LoVo (cell line): ENCODE data around the gene TSPEAR.
A peak's percentile ranks its signal among the peaks of the same experiment; 100 is the strongest.
"Not testable (repeated sequence)": the region's sequence is repeated elsewhere in the genome, so short reads cannot be mapped to it uniquely, and the experiment has no call there.

ENCODE experiments used
- DNase-seq: peaks from one replicate; pipeline ENCODE4 v3.0.0-alpha.2; 2016; ENCODE audit warnings: low spot score

The TSPEAR gene

DNA sequence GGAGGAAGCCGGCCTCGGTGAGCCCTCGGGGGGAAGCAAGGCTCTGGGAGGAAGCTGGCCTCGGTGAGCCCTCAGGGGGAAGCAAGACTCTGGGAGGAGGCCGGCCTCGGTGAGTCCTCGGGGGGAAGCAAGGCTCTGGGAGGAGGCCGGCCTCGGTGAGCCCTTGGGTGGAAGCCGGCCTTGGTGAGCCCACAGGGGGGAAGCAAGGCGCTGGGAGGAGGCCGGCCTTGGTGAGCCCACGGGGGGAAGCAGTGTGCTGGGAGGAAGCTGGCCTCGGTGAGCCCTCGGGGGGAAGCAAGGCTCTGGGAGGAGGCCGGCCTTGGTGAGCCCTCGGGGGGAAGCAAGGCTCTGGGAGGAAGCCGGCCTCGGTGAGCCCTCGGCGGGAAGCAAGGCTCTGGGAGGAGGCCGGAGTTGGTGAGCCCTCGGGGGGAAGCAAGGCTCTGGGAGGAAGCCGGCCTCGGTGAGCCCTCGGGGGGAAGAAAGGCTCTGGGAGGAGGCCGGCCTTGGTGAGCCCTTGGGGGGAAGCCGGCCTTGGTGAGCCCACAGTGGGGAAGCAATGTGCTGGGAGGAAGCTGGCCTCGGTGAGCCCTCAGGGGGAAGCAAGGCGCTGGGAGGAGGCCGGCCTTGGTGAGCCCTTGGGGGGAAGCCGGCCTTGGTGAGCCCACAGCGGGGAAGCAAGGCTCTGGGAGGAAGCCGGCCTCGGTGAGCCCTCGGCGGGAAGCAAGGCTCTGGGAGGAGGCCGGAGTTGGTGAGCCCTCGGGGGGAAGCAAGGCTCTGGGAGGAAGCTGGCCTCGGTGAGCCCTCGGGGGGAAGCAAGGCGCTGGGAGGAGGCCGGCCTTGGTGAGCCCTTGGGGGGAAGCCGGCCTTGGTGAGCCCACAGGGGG, 208.1 kb downstream of the TSPEAR start:
- DNase-seq = not testable (repeated sequence)

GRCh38 chr21:44502171-44502958, 209.0 kb downstream of the TSPEAR start:
- DNase-seq = no peak

GRCh38 chr21:44500111-44500510, 211.3 kb downstream of the TSPEAR start:
- DNase-seq = no peak

GRCh38 chr21:44499631-44500030, 211.7 kb downstream of the TSPEAR start:
- no peak for DNase-seq

DNA sequence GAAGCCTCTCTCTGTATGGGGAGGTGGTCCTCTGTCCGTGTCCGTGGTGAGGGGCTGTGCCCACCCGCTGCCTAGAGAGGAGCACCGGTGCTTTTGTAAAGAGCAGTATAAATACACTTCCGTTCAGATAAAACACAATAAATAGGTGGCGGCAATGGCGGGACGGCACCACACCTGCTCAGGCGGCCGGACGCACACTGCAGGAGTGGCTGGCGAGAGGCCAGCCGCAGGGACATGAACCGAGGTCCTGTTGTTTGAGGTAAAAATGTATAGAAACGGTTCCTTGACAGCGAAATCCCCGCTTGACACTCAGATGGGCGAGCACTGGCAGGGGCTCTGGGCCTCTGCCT, 212.2 kb downstream of the TSPEAR start:
- no peak for DNase-seq

DNA sequence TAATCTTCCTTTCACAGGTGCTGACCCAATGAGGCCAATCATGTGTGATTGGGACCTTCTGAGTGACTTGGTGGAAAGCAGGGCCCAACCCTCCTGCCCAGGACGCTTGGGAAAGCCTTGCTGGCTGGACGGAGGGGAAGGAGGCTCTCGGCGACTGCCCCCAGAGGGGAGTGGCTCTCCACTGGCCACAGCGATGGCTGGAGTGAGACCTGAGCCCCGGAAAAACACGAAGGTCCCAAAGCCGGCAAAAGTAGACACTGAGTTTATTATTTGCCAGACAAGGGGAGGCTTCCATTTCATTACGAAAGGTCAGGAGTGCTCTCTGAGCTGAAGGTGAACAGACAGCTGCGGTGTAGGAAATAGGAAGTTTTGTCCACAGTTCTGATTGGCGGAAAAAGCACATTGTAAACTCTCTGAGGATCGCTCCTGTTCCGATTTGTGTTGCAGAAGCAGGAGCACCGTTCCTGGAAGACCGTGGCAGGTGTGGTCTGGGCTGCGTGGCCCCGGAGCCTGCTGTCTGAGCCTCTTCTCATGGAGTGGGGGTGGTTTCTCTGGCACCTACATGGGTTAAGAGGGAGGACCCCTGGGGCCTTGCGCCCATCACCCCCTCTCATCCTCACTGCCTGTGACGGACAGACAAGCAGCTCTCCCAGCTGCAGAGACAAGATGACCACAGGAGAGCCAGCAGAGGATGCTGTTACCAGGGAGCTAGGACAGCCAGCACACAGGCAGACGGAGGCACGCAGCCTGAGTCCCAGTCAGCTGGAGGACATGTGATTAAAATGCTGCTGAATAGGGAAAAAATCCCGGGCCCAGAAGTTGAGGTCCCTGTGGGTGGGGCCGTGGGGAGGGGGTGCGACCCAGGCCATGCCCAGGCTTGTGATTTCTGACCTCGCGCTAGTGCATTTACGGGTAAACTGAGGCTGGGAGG, 212.8 kb downstream of the TSPEAR start:
- DNase-seq = no peak

DNA sequence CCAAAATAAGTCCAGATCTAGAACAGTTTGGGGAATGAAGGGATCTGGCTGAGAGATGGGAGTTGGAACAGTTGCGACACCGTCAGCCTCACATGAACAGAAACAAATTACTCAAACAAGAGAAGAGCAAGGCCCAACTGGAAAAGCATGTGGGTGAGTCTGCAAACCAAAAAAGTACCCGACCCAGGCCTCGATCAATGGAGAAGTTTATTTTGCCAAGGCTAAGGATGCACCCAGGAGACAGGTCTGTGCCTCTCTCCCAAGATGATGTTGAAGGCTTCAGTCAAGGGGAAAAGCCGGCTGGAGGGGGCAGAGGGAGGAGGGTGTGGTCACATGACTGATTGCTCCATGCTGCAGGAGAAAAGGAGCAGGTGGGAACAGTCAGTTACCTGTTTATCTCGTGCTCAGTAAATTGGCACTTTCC, 213.7 kb downstream of the TSPEAR start:
- DNase-seq = no peak

DNA sequence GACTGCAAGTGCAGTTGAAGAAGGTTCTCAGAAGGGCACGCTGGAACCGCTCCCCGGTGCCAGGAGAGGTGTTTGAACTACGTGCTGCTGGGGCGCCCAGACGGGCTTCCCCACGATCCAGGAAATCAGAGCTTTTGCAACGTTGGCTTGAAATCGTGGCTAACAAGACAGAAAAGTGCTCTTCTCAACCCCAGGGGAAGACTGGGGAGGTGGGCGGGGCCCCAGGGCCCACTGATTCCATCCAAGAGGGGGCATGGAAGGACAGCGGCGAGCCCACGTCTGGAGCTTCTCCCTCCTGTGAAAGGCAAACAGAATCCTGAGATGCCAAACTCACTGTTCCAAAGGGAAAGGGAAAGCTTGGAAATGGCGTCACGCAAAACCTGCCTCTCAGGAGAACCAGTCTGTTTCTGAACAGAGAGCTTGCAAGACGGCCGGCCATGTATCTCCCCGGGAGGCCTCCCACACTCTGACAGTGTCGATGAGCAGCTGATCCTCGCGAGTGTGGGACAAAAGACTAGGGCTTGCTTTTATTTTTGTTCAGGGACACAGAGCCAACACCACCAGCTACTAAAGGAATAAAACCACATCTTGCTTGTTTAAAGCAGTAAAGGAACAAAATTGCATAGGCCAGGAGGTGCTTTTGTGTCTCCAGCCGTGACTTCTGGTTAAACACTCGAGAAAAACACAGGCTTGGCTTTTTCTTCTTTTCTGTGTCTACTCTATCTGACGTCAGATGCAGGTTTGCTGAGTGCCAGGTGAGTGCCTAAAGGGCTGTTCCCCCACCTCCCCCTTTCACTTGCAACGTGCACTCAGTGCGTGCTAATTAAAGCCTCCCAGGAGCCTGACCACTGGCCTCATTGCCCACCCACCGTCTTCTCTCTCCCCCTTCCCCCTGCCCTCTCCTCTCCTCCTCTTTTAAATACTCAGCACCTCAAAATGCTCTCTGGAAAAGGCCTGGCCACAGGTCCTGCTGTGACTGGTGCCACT, 214.5 kb downstream of the TSPEAR start:
- no peak for DNase-seq

DNA sequence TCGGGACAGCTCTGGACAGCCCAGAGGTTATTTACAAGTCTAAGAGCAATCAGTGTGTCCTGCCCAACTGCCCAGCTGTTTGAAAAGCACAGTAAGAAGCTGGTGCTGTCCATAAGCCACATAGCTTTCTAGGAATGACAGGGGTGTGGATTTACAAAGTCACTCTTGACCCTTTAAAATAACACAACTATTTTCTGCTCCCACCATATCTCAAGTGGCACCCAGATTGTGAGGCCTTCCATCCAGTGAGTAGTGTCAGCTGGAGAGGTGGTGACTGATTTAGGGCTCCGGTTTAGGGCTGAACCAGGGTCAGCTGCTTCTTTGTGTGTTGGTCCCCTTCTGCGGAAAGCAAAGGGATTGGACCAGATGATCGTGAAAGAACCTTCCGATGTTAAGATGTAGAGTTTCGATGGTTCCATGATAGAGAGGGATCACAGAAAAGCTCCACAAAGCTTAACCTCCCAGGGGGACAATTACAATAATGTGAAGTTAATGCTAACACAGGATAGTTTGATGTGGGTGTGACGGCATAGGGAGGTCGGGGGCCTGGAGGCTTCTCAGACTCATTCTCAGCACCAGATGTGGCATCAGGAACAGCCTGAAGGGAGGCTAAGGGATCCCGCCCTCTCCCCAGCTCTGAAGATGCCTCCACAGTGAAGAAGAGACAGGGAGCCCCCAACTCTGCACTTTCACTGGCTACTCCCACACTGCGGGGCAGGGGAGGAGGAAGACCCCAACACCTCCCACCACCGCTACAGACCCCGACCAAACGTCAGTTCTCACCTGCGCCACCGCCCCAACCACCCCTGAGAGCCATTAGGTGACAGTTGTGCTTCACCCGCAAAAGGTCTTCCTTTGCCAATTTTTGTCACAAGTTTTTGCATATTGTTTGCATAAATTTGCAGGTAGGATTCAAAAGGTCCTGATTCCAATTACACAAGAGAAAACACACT, 215.5 kb downstream of the TSPEAR start:
- no peak for DNase-seq

- DNase-seq = no peak
These were observed 216.4 kb downstream of the TSPEAR start for GRCh38 chr21:44494956-44495355.

DNA sequence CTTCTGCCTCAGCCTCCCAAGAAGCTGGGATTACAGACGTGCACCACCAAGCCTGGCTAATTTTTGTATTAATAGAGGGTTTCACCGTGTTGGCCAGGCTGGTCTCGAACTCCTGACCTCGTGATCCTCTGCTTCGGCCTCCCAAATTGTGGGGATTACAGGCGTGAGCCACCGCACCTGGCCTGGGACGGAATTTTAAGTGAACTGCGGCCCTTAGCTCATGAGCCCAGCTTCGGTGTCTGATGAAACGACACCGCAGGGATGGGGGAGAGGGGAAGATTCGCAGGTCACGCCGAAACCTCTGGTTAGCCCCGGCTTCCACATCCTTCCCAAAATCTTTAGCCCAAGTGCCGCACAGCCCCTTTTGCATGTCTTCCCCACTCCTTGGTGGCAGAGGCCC, 217.0 kb downstream of the TSPEAR start:
- no peak for DNase-seq

- peak; percentile 18 for DNase-seq
These were observed 218.6 kb downstream of the TSPEAR start for GRCh38 chr21:44492567-44493385.

DNA sequence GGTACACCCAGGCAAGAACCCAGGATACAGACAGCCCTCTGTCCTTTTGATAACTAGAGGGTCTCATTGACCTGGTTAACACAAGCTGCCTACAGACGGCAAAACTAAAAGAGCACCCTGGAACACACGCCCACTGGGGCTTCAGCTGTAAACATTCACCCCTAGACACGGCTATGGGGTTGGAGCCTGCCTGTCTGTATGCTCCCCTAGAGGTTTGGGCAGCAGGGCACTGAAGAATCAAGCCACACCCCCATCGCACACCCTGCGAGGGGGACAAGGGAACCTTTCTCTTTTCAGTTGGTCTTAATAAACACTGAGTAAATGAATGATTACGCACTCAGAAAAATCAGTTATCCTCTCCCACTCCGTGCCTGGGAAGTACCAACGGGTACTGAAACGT, 220.6 kb downstream of the TSPEAR start:
- DNase-seq = no peak

GRCh38 chr21:44490405-44490804, 221.0 kb downstream of the TSPEAR start:
- DNase-seq = no peak

DNA sequence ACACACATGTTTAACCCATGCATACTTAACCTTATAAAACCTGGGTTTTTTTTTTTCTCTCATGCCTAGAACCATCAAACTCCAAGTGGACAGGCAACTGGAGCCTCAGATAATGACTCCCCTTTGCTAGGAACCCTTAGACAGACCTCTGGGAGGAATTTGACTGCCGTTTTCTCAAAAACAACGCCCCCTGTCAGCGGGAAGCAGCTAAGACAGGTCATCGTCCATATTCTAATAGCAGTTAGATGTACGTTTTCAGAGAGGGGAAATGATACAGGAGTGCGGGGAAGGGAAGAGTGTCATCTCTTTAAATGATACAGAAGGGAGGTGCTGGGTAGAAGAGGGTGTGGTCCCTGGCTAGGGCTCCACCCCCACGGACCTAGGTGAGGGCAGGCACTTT, 221.4 kb downstream of the TSPEAR start:
- DNase-seq = no peak

DNA sequence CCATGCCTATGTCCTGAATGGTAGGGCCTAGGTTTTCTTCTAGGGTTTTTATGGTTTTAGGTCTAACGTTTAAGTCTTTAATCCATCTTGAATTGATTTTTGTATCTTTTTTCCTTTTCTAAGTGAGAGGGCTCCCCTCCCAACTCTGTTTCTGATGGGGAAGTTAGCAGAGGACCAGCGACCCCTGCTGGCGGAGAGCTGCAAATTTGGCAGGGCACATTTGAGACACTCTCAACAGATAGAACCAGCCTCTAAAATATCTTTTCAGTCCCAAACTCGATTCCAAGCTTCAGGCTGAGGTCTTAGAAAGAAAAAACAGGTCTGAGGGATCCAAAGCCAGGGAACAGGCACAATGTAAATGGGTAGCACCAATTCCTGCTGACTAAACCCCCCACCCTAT, 223.5 kb downstream of the TSPEAR start:
- DNase-seq = no peak

DNA sequence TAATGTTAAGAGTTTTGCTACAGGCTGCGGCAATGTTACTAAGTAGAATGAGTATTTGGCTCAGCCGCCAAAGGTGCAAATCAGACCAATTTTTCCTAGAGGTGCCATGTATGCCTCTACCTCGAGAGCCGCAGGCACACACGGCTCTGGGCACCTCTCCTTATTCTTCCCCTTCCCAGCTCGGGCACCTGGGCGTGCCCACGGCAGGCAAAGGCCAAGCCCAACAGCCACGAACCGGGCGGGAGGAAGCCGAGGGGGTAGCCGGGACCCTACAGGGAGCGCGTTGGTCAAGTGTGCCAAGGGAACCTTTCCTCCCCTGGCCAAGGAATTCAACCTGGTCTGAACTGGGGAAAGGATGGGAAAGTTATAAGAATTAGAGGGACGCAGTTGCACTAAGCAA, 225.1 kb downstream of the TSPEAR start:
- DNase-seq = no peak

GRCh38 chr21:44485796-44486195, 225.6 kb downstream of the TSPEAR start:
- no peak for DNase-seq

DNA sequence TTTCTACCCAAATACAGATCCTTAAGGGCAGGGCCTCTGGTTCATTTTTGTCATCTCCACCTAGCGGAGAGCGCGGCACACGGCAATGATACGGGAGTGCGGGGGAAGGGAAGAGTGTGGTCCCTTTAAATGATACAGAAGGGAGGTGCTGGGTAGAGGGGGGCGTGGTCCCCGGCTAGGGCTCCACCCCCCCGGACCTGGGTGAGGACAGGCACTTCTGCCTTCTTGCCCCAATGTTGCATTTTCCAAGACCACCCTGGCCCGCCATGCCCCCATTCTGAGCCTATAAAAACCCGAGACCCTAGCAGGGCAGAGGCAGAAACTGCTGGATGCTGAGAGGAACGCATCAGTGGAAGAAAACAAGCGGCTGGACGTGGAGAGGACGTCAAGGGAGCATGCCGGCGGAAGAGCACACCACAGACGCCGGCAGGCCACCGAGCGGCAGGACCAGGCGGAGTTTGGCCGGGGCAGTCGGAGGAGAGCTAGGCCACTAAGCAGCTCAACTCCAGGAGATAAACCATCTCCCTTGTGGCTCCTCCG, 226.0 kb downstream of the TSPEAR start:
- no peak for DNase-seq
